Transverse colon (tissue), 4 donors: Measurements from ENCODE around the gene BPIFB2. TPM values are rescaled to one million over a fixed set of nuclear protein-coding genes. Genes with fewer than 3 reads are reported as not detected.
"Not testable (repeated sequence)": the region's sequence is repeated elsewhere in the genome, so short reads cannot be mapped to it uniquely, and the experiment has no call there.

Experiments used
- DNase-seq: peaks from one replicate; pipeline ENCODE4 v3.0.0-alpha.2; 2019
- H3K27ac ChIP-seq, 4 donors: fragments of 200-600 bp; sonication (generic); 2 replicates each; pipeline ENCODE4 v1.5.1; 2016 to 2018; ENCODE audit warnings: inconsistent platforms in 4 of 4
- H3K27me3 ChIP-seq: fragments of 200-600 bp; sonication (generic); 2 replicates; pipeline ENCODE4 v1.5.1; 2017; ENCODE audit warnings: inconsistent platforms
- H3K36me3 ChIP-seq, 4 donors: fragments of 200-600 bp; sonication (generic); 2 replicates each; pipeline ENCODE4 v1.5.1; 2017 to 2019; ENCODE audit warnings: inconsistent platforms in 4 of 4
- H3K4me1 ChIP-seq, 4 donors: fragments of 200-600 bp; sonication (generic); 2 replicates each; pipeline ENCODE4 v1.5.1; 2017 to 2020; ENCODE audit warnings: inconsistent platforms in 4 of 4
- H3K4me3 ChIP-seq, 4 donors: fragments of 200-600 bp; sonication (generic); 1 replicate in 1 of 4; 2 replicates in 3 of 4; pipeline versions ENCODE4 v1.5.1 to v1.6.1; 2017 to 2019; ENCODE audit warnings: inconsistent platforms in 4 of 4
- H3K9me3 ChIP-seq, 2 donors: fragments of 200-600 bp; sonication (generic); 2 replicates each; pipeline ENCODE4 v1.5.1; 2017 to 2019; ENCODE audit warnings: inconsistent platforms in 2 of 2
- CTCF ChIP-seq, 5 experiments: fragments of 200-600 bp in 3 of 5; fragments of 450-650 bp in 2 of 5; sonication (generic) in 3 of 5; IDR thresholded peaks; 1 replicate in 2 of 5; 2 replicates in 3 of 5; pipeline ENCODE4 v1.5.1; 2016 to 2017; ENCODE audit warnings: antibody characterized with exemption in 5 of 5, inconsistent platforms in 3 of 5, mild to moderate bottlenecking in 2 of 5, moderate library complexity in 1 of 5
- EP300 ChIP-seq: sonication (generic); formaldehyde crosslinking; IDR thresholded peaks from one replicate; pipeline ENCODE4 v1.6.1; 2017; ENCODE audit warnings: antibody characterized with exemption, low read depth
- POLR2AphosphoS5 ChIP-seq, 3 donors: sonication (generic); formaldehyde crosslinking; IDR thresholded peaks; one replicate each; pipeline ENCODE4 v1.6.1; 2016; ENCODE audit warnings: antibody characterized with exemption in 3 of 3
- WGBS, 2 donors: methylation state at CpG; one replicate each; pipeline ENCODE4 v1.1.5; 2018; ENCODE audit warnings: low coverage in 1 of 2; 5-methylcytosine and 5-hydroxymethylcytosine counted together
- in situ Hi-C, 4 donors: fragments of 200-750 bp; cut with MboI; loops; one replicate each; pipeline versions ENCODE4 v1.15.0 to v1.15.1; 2017; ENCODE audit warnings: low sequenced_read_pairs in 3 of 4, low pct_ligation_motif_present in 1 of 4, low pct_unique_long_range_greater_than_20kb in 1 of 4
- intact Hi-C: fragments of 100-400 bp; cut with DNase I; formaldehyde crosslinking; loops from one replicate; pipeline ENCODE4 v1.15.1; 2023; ENCODE audit warnings: low total_unique reads
- total RNA-seq, 4 donors: library from RNA; depleted of rRNA; stranded (reverse); fragments of >200 nt; gene quantifications; one replicate each; pipeline ENCODE4 v1.1.0, GENCODE V29; 2016

The BPIFB2 gene
- total RNA-seq, 4 donors from 2014 or later: not detected

GRCh38 chr20:32972181-32973076 is 35.1 kb upstream of the BPIFB2 start:
- no peak for TF ChIP-seq EP300
- no peak for TF ChIP-seq CTCF (IDR thresholded peaks at IDR 0.05)
- H3K36me3 ChIP-seq: no peaks in the 10 kb centered on the region
- H3K4me3 ChIP-seq: no peak overlapping the region
- DNase-seq: peak; percentile 51
- H3K27me3 ChIP-seq: no peaks in the 10 kb centered on the region
- intact Hi-C loops: no loop called here
- H3K9me3 ChIP-seq: no peaks in the 10 kb centered on the region
- in situ Hi-C loops: no loop called here
- WGBS, 2 donors: 72% methylated on average over 13 of the region's 13 CpGs; no CpG with 5 or more reads in 1 of the 2 donors
- H3K4me1 ChIP-seq: peaks cover 0 to 5% (median 0%) of the 10 kb centered on the region in 4 donors
- peak overlapping the region in 3 of 4 donors; percentile 38 to 57 (median 51) for H3K27ac ChIP-seq

GRCh38 chr20:32973077-32973717 is 34.3 kb upstream of the BPIFB2 start:
- peaks cover 0 to 5% (median 0%) of the 10 kb centered on the region in 4 donors for H3K4me1 ChIP-seq
- H3K4me3 ChIP-seq: no peak overlapping the region
- no peak for DNase-seq
- in situ Hi-C loops: no loop called here
- no peaks in the 10 kb centered on the region for H3K27me3 ChIP-seq
- H3K36me3 ChIP-seq: no peaks in the 10 kb centered on the region
- H3K9me3 ChIP-seq: no peaks in the 10 kb centered on the region
- TF ChIP-seq POLR2AphosphoS5 (IDR thresholded peaks at IDR 0.05) (no peak), CTCF (IDR thresholded peaks at IDR 0.05) (no peak)
- no peak overlapping the region for H3K27ac ChIP-seq
- intact Hi-C loops: no loop called here
- 88% methylated on average over 10 of the region's 10 CpGs; no CpG with 5 or more reads in 1 of the 2 donors for WGBS, 2 donors

- H3K4me1 ChIP-seq, H3K4me3 ChIP-seq, H3K36me3 ChIP-seq, H3K9me3 ChIP-seq, H3K27ac ChIP-seq, intact Hi-C loops, DNase-seq, H3K27me3 ChIP-seq, in situ Hi-C loops: not testable (repeated sequence)
- 69 to 73% methylated on average over 8 to 9 of the region's 9 CpGs for WGBS, 2 donors
These were observed 33.1 kb upstream of the BPIFB2 start for GRCh38 chr20:32974204-32975064.

- H3K36me3 ChIP-seq, DNase-seq, in situ Hi-C loops, H3K9me3 ChIP-seq, intact Hi-C loops, H3K27me3 ChIP-seq, H3K4me3 ChIP-seq, H3K27ac ChIP-seq, H3K4me1 ChIP-seq: not testable (repeated sequence)
- WGBS, 2 donors: 48 to 60% methylated on average over 3 to 4 of the region's 4 CpGs
These were observed 32.4 kb upstream of the BPIFB2 start for GRCh38 chr20:32975121-32975520.
